Measurements from ENCODE around the gene SPATS2.
A peak's percentile ranks its signal among the peaks of the same experiment; 100 is the strongest.

Gene SPATS2

GRCh38 chr12:49557187-49557916 lies 190.1 kb downstream of the SPATS2 start:
- no peak for DNase-seq (ENCODE audit: extremely low spot score)
- ChIA-PET POLR2A (interaction anchor here (0.6 to 1.2 kb wide), 2 partner anchors 9 to 359 kb away, joined by 4 to 5 read pairs; no protein-coding TSS in a partner anchor), CTCF (interaction anchor here (1.9 to 2.4 kb wide), 2 partner anchors 43 to 200 kb away, joined by 7 to 9 read pairs; no protein-coding TSS in a partner anchor)
- TF ChIP-seq, protein P1, sequence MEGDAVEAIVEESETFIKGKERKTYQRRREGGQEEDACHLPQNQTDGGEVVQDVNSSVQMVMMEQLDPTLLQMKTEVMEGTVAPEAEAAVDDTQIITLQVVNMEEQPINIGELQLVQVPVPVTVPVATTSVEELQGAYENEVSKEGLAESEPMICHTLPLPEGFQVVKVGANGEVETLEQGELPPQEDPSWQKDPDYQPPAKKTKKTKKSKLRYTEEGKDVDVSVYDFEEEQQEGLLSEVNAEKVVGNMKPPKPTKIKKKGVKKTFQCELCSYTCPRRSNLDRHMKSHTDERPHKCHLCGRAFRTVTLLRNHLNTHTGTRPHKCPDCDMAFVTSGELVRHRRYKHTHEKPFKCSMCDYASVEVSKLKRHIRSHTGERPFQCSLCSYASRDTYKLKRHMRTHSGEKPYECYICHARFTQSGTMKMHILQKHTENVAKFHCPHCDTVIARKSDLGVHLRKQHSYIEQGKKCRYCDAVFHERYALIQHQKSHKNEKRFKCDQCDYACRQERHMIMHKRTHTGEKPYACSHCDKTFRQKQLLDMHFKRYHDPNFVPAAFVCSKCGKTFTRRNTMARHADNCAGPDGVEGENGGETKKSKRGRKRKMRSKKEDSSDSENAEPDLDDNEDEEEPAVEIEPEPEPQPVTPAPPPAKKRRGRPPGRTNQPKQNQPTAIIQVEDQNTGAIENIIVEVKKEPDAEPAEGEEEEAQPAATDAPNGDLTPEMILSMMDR (IDR thresholded peaks at IDR 0.05; ENCODE audit: control extremely low read depth, extremely low read depth, low read depth, missing control alignments): no peak

- ChIA-PET CTCF (interaction anchor here (1.2 to 2.1 kb wide), 4 partner anchors 44 to 201 kb away, joined by 3 to 9 read pairs (median 5); no protein-coding TSS in a partner anchor), POLR2A (no interaction called here)
- TF ChIP-seq, protein P1 (IDR thresholded peaks at IDR 0.05; ENCODE audit: control extremely low read depth, extremely low read depth, low read depth, missing control alignments): peak; percentile 28
- no peak for DNase-seq (ENCODE audit: extremely low spot score)
These were observed 190.6 kb downstream of the SPATS2 start for GRCh38 chr12:49557917-49558215.

DNA sequence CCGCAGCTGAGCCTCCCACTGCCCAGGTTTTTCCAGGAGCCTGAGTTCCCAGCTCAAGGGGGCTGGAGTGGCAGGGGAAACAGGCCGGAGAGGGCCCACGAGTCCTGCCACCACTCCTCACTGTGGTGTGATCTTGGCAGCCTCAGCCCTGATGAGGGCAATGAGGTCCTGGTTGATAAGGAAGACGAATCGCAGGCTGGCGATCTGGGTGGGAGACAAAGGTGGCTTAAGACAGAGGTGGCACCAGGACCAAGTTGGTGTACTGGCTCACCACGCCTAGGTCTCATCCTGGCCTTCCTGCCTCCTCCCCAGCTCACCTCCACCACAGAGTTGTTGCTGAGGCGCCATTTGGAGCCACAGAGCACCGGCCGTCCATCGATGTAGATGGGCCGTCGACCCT lies 191.3 kb downstream of the SPATS2 start:
- POLR2A ChIA-PET: no interaction called here
- TF ChIP-seq, protein P1 (IDR thresholded peaks at IDR 0.05; ENCODE audit: control extremely low read depth, extremely low read depth, low read depth, missing control alignments): no peak
- CTCF ChIA-PET: interaction anchor here (1.2 to 6.8 kb wide), 4 partner anchors 22 to 201 kb away, joined by 3 to 45 read pairs (median 6); no protein-coding TSS in a partner anchor
- DNase-seq (ENCODE audit: extremely low spot score): no peak

DNA sequence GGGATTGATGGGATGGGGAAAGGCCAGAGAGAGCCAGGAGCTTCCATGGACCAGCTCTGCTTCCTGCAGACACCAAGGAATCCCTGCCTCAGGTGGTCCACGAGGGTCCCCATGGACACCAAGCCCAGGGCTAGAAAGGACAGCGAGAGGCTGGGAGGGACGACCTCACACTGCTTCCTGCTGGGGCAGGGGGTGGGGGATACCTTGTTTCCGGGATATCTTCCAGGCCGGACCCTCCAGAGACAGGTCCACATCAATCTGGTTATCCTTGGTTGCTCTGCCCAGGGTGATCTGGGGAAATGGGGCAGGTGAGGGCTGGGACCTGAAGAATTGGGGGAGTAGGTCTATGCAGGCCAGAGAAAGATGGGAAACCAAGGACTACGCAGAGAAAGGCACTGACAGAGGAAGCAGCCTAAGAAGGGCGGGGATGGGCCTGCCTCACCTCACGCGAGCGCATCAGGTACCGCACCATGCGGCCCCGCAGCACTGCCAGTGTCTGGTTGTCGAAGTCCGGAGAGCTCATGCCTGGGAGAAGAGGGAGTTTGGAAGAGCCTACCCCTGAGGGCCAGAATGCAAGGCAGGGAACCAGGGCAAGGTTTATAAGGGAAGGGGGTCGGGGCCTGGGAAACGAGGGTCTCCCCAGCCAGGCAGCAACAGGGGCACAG lies 191.9 kb downstream of the SPATS2 start:
- CTCF ChIA-PET: interaction anchor here (1.0 to 6.8 kb wide), 5 partner anchors 21 to 202 kb away, joined by 3 to 45 read pairs (median 3); no protein-coding TSS in a partner anchor
- TF ChIP-seq, protein P1 (IDR thresholded peaks at IDR 0.05; ENCODE audit: control extremely low read depth, extremely low read depth, low read depth, missing control alignments): no peak
- POLR2A ChIA-PET: no interaction called here
- DNase-seq (ENCODE audit: extremely low spot score): no peak

DNA sequence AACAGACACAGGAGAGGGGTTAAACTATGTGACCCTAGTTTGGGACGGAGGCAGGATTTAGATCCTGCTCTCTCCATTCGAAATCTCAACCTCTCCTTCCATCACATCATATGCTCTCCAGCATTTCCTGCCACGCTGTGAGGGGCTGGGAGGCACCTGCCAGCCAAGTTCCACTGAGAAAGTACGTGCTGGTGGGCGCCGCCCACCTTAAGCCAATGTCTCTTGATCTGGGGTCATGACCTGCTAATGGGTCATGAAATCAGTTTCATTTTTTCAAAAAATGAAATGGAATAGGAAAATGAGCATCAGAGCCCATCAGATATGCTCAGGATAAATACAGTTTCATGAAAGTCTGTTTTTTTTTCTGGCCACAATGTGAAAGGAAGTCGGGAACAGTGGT lies 193.4 kb downstream of the SPATS2 start:
- TF ChIP-seq, protein P1 (IDR thresholded peaks at IDR 0.05; ENCODE audit: control extremely low read depth, extremely low read depth, low read depth, missing control alignments): no peak
- CTCF ChIA-PET: interaction anchor here (1.2 to 6.8 kb wide), 4 partner anchors 7 to 202 kb away, joined by 3 to 45 read pairs (median 16); no protein-coding TSS in a partner anchor
- POLR2A ChIA-PET: interaction anchor here (1.2 kb wide), 1 partner anchor 20 kb away, joined by 3 read pairs; no protein-coding TSS in a partner anchor
- DNase-seq (ENCODE audit: extremely low spot score): no peak

DNA sequence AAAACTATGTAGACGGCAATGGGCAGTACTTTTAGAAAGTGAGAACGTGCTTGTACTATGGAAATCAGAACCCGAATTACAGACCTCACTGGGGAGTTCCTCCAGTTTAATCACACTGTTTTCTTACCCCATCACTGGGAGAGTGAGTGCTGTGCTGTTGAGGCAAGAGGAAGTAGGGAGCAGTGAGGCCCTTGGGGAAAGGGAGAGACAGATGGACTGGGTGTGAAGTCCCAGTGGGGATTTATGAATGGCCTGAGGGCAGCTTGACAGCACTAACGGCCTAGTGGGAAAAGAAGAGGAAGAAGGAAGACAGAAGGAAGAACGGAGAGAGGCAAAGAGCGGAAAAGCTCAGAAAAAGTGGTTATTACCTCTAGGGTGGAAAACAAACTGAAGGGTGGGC lies 195.0 kb downstream of the SPATS2 start:
- POLR2A ChIA-PET: no interaction called here
- CTCF ChIA-PET: interaction anchor here (1.0 to 6.8 kb wide), 5 partner anchors 8 to 215 kb away, joined by 3 to 45 read pairs (median 11); no protein-coding TSS in a partner anchor
- no peak for DNase-seq (ENCODE audit: extremely low spot score)
- TF ChIP-seq, protein P1 (IDR thresholded peaks at IDR 0.05; ENCODE audit: control extremely low read depth, extremely low read depth, low read depth, missing control alignments): no peak

Measured in GM10248 (cell line).